ENCODE data around the gene SLC25A39.

- no peak for TF ChIP-seq CTCF (IDR thresholded peaks at IDR 0.05)
- TF ChIP-seq POLR2A (IDR thresholded peaks at IDR 0.05), result no peak
These were observed 8.6 kb downstream of the SLC25A39 start for GRCh38 chr17:44315760-44316731.

Measured in heart left ventricle (tissue), 13 donors.